ENCODE results near the gene MYDGF.

MYDGF gene

DNA sequence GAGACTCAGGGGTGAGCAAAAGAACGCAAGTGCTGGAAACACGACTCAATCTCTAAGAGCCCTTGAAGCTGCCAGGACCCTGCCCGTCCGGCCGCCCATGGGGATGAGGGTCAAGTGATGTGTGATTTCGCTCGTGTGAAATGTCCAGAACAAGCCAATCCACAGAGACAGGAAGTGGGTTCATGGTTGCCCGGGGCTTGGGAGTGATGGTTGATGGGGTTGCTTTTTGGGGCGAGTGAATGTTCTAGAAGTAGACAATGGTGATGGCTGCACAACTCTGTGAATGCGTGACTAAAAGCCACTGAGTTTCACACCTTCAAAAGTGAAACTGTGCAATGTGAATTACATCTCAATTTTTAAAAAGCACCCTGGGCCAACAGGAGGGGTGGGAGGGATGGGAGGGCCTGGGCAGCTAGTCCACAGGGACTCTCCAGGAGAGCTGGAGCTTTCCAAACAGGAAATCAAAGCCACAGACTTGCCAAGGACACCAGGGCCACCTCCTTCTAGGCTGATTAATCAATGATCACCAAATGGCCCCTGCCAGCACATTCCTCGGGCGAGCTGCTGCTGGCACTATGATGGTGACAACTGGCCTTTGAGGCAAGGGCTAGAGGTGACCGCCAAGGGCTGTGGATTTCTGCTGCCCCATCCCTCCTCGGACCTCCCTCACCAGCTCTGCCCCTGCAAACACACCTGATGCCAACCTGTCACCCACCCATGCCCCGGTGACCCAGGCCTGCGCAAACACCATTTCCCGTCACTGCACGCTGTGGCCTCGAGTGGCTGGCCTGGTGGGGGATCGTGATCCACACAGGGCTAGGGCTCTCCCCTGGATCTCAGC, 39.5 kb upstream of the MYDGF start:
- peaks cover 40% of the 10 kb centered on the region for H3K36me3 ChIP-seq (ENCODE audit: control insufficient read depth, insufficient read depth, low read length)
- TF ChIP-seq, protein P1, sequence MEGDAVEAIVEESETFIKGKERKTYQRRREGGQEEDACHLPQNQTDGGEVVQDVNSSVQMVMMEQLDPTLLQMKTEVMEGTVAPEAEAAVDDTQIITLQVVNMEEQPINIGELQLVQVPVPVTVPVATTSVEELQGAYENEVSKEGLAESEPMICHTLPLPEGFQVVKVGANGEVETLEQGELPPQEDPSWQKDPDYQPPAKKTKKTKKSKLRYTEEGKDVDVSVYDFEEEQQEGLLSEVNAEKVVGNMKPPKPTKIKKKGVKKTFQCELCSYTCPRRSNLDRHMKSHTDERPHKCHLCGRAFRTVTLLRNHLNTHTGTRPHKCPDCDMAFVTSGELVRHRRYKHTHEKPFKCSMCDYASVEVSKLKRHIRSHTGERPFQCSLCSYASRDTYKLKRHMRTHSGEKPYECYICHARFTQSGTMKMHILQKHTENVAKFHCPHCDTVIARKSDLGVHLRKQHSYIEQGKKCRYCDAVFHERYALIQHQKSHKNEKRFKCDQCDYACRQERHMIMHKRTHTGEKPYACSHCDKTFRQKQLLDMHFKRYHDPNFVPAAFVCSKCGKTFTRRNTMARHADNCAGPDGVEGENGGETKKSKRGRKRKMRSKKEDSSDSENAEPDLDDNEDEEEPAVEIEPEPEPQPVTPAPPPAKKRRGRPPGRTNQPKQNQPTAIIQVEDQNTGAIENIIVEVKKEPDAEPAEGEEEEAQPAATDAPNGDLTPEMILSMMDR (IDR thresholded peaks at IDR 0.05; ENCODE audit: insufficient read depth, low read length, poor library complexity, severe bottlenecking), result no peak
- H3K27me3 ChIP-seq (replicated peaks; ENCODE audit: control insufficient read depth, insufficient read depth, low read length), result no peaks in the 10 kb centered on the region
- H3K4me3 ChIP-seq (replicated peaks; ENCODE audit: low read depth, low read length), result no peak overlapping the region
- no peak for DNase-seq (ENCODE audit: extremely low read depth, insufficient read length)

DNA sequence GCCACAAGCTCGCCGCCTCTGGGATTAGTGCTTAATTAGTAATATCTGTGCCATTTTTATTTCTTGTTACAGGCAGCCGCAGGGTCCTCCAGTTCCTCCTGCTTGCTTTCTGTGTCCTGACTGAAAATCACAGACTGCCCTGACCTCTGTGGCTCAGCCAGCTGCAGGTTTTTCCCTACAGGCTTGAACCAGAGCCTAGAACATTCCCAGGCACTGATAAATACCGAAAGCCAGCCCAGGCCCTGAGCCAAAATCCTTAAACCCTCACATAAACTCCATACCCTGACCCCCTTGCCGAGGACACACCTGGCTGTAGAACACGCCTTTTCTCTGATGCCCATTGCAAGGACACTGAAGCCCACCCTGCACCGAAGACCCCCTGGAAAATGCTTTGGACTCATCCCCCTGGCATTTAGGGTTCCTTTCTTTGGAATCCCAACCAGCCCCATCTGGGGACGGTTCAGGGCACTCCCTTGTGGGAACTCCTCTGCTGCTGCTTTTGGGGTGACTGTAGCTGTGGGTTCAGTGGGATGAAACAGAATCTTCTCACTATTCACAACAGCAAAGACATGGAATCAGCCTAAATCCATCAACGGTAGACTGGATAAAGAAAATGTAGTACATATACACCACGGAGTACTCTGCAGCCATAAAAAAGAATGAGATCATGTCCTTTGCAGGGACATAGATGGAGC, 38.0 kb upstream of the MYDGF start:
- Histone ChIP-seq H3K36me3 (ENCODE audit: control insufficient read depth, insufficient read depth, low read length) (peaks cover 36% of the 10 kb centered on the region), H3K4me3 (replicated peaks; ENCODE audit: low read depth, low read length) (no peak overlapping the region), H3K27me3 (replicated peaks; ENCODE audit: control insufficient read depth, insufficient read depth, low read length) (no peaks in the 10 kb centered on the region)
- TF ChIP-seq, protein P1 (IDR thresholded peaks at IDR 0.05; ENCODE audit: insufficient read depth, low read length, poor library complexity, severe bottlenecking), result no peak
- DNase-seq (ENCODE audit: extremely low read depth, insufficient read length), result no peak

DNA sequence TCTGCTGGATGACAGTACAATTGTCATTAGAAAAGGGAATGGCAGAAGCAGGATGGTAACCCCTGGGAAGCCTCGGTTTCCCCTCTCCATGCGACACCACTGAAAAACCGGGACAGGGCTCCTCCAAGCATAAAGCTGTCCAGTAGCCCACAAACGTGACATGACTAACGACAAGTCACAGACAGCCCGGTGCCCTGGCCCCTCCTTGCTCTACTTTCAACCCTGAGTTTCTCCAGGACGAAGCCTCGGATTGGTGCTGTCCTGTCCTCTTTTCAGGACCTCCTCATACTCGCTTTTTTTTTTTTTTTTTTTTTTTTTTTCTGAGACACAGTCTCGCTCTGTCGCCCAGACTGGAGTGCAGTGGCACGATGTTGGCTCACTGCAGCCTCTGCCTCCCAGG, 37.2 kb upstream of the MYDGF start:
- Histone ChIP-seq H3K36me3 (ENCODE audit: control insufficient read depth, insufficient read depth, low read length) (peaks cover 33% of the 10 kb centered on the region), H3K4me3 (replicated peaks; ENCODE audit: low read depth, low read length) (no peak overlapping the region), H3K27me3 (replicated peaks; ENCODE audit: control insufficient read depth, insufficient read depth, low read length) (no peaks in the 10 kb centered on the region)
- TF ChIP-seq, protein P1 (IDR thresholded peaks at IDR 0.05; ENCODE audit: insufficient read depth, low read length, poor library complexity, severe bottlenecking), result no peak
- no peak for DNase-seq (ENCODE audit: extremely low read depth, insufficient read length)

DNA sequence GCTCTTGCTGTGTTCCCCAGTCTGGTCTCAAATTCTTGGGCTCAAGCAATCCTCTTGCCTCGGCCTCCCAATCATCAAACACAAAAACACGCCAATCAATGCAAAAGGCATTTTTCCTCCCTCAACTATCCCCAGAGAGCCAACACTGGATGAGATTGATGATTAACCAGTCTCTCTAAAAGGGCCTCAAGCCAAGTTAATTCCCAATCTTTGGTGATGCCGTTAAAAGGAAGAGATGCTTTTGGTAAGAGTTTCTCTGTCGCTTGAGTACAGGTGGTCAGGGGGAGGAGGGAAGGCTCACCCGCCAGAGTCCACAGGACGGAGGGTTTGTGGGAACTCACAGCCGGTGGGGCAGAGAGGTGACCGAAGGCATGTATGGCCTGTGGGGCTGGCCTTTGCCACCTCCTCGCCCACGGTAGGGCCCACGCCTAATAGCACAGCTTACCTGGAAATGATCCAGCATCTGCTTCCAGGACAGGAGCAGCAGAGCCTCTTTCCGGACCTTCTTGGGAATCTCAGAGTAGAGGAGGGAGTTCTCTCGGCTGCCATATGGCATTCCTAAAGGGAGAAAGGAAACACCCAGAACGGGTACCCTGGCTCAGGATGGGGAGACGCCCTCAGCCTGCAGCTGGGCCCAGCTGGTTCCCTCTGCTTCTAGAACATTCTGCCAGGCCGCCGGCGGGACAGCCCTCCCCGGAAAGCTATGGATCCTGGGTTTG, 35.4 kb upstream of the MYDGF start:
- Histone ChIP-seq H3K27me3 (replicated peaks; ENCODE audit: control insufficient read depth, insufficient read depth, low read length) (no peaks in the 10 kb centered on the region), H3K4me3 (replicated peaks; ENCODE audit: low read depth, low read length) (no peak overlapping the region), H3K36me3 (ENCODE audit: control insufficient read depth, insufficient read depth, low read length) (peaks cover 24% of the 10 kb centered on the region)
- TF ChIP-seq, protein P1 (IDR thresholded peaks at IDR 0.05; ENCODE audit: insufficient read depth, low read length, poor library complexity, severe bottlenecking), result no peak
- no peak for DNase-seq (ENCODE audit: extremely low read depth, insufficient read length)

DNA sequence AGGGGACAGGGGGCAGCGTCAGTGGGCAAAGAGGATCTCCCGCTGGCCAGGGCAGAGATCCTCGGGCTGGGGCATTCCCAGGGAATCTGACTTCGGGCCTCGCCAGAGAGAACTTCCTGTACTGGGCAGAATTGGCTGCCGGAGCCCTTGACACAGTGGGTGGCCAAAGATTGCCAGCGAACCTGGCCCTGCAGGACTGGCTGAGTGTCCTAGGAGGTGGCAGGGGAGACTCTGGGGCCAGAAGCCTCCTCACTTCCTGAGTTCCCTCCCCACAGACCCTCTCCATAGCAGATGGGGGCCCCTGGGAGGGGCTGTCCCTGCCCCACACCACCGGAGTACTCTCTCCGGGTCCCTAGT, 34.2 kb upstream of the MYDGF start:
- H3K36me3 ChIP-seq (ENCODE audit: control insufficient read depth, insufficient read depth, low read length), result peaks cover 27% of the 10 kb centered on the region

More for the DNA sequence above, 34.2 kb upstream of the MYDGF start:
- TF ChIP-seq, protein P1 (IDR thresholded peaks at IDR 0.05; ENCODE audit: insufficient read depth, low read length, poor library complexity, severe bottlenecking), result no peak
- H3K27me3 ChIP-seq (replicated peaks; ENCODE audit: control insufficient read depth, insufficient read depth, low read length), result no peaks in the 10 kb centered on the region
- no peak for DNase-seq (ENCODE audit: extremely low read depth, insufficient read length)
- H3K4me3 ChIP-seq (replicated peaks; ENCODE audit: low read depth, low read length), result no peak overlapping the region

Measured in GM06990 (cell line).